Raji (cell line): ENCODE data around the gene DPF3.

ENCODE experiments used
- POLR2A ChIP-seq: IDR thresholded peaks from 2 replicates; pipeline ENCODE4 v1.6.1; 2011; ENCODE audit warnings: low read depth, low read length, control low read depth; ENCODE audit not compliant: insufficient read depth

The DPF3 gene

DNA sequence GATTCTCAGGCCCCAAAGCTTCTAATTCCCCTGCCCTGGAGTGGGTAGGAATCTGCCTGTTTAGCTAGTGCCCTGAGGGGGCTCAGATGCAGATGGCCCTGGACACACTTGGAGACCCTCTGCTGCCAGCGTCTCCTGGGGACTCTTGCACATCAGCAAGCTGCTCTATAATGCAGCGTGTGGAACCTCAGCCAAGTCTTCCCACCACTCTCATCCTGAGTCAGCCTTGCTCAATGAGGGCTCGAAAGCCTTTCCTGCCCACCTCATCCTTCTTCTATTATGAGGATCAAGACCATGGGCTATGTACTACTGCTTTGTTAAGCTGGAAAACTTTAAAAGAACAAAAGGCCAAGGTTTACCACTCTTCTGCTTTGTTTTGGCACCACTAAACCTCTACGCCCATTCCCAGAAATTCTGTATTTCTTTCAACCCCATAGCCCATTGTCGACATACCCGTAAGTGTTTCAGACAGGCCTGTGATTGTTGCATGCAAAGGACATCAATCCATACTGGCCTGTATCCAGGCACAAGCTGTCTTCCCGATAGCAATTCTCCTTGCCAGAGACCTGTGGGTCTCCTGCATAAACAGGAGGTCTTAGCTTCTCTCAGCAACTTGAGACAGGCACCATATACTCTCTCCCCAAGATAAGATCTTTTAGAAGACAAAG is 246.9 kb downstream of the DPF3 start:
- no peak for TF ChIP-seq POLR2A

- no peak for TF ChIP-seq POLR2A
These were observed 248.2 kb downstream of the DPF3 start for GRCh38 chr14:72645706-72646105.

DNA sequence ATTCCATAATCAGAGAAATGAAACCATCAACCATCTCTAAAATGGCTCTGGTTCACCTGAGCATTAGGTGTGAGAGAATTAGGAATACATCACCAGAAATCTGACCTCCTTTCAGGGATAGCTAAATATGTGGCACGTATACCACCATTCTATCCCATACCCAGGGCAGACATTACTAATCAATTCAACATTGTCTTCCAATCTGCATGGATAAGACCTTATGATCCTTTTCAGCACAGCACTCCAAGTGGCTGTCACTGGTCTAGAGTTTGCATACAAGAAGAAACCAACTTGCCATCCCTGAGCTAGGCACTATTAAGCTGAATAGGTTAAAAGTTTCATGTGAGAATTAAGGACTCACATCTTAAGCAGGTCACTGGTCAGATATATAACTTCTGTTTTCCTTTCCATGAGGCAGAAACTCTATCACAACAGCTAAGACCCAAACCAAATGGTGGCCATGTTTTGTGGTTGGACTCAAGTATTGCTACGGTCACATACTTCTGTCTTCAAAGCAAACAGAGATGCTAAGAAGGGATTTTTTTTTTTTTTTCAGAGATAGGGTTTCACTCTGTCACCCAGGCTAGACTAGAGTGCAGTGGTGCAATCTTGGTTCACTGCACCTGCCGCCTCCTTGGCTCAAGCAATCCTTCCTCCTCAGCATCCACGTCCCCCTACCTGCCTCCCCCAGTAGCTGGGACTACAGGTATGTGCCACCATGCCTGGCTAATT is 249.0 kb downstream of the DPF3 start:
- no peak for TF ChIP-seq POLR2A

GRCh38 chr14:72644038-72644437 is 249.9 kb downstream of the DPF3 start:
- TF ChIP-seq POLR2A: no peak

GRCh38 chr14:72643317-72643801 is 250.5 kb downstream of the DPF3 start:
- TF ChIP-seq POLR2A: no peak

GRCh38 chr14:72640911-72641485 is 252.9 kb downstream of the DPF3 start:
- TF ChIP-seq POLR2A: no peak

- TF ChIP-seq POLR2A: no peak
These were observed 255.9 kb downstream of the DPF3 start for GRCh38 chr14:72638021-72638420.

- no peak for TF ChIP-seq POLR2A
These were observed 257.0 kb downstream of the DPF3 start for GRCh38 chr14:72636871-72637270.

GRCh38 chr14:72636094-72636493 is 257.8 kb downstream of the DPF3 start:
- TF ChIP-seq POLR2A: no peak

DNA sequence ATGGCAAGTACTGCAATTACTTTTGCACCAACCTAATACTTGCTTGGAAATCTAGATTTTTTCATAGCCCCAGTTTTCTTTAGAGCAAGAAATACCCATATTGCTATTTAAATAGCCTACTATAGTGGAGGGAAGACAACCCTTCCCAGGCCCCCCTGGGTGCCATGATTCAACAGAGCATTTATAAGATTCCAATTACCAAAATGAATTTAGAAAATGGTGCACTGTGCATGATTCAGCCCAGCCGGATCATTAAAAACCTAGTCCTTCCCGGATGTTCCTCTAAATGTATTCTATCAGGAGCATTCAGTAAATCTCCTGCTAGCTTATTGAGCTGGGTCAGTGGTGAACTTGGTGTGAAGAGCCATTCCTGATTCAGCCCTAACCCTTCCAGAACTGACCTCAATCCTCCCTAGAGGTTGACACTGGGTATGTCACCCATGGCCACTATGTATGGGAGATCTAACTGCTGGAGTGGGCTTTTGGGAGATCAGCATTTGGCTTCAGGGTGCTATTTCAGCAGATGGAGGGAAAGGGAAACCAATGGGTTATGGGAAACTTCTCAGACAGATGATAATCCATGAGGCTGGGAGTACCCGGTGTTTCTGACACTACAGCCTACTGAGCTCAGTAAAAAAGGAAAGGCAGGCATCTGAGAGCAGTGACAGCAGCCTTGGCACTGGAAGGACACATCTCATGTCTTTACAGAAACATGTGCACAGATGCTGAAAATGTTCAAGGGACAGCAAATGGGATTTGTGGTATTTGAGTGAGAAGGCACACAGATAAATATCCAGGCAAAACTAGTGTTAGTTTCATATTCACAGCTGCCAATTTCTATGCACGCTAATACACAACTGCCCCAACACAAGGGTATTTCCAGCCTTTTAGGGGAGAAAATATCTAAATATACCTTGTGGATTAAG is 258.9 kb downstream of the DPF3 start:
- TF ChIP-seq POLR2A: no peak

- TF ChIP-seq POLR2A: no peak
These were observed 260.4 kb downstream of the DPF3 start for GRCh38 chr14:72633551-72633950.

DNA sequence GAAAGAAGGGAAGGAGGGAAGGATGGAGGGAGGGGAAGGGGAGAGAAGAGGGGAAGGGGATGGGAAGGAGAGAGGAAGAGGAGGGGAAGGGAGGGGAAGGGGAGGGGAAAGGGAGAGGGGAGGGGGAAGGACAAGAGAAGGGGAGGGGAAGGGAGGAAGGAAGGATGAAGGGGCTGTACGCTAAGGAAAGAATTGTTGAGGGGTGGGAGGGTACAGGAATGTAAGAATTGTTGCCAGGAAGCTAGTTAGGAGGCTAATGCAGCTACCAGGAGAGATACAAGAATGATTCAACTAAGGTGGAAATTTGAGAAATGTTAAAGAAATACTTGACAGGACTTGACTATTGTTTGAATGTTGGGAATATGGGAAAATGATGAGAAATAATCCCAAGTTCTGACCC is 261.2 kb downstream of the DPF3 start:
- no peak for TF ChIP-seq POLR2A

- no peak for TF ChIP-seq POLR2A
These were observed 262.5 kb downstream of the DPF3 start for GRCh38 chr14:72631401-72631800.

DNA sequence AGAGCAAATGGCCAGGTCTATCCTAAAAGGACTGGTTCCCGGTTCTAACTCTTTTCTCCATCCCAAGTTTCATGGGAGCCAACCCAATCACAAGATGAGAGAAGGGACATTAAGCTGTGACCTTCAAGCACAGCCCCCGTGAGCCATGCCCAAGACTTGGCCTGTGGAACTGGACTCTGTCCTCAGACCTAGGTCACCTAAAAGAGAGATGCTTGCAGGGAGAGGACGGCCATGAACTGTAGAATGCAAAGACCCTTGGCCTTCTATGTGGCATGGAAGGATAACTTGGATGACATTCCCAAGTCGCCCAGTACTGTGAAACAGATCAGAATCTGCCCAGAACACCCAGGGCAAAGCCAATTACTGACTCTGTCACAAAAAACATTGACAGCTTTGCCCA is 263.5 kb downstream of the DPF3 start:
- TF ChIP-seq POLR2A: no peak

DNA sequence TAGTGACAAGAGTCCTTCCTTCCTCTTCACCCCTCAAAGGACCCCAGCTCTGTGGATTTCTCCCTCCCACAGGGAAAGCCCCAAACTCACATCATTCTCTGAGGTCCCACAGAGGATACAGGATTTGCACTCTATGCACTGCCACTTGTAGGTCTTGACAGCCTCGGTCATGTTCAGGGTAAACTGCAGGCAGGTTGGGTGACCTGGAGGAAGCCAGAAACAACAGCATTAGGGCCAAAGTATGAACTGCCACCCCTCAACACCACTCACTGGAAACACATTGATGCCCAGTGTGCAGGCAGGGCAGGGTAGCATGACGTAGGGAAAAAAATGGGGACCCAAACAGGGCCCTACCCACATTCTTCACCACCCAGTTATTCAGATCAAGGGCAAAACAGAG is 264.4 kb downstream of the DPF3 start:
- no peak for TF ChIP-seq POLR2A
